Activated B cell treated with CpG ODN at 0.5 μM for 24 hours (primary cell): Measurements from ENCODE around the gene TMEM80. TPM values are rescaled to one million over a fixed set of nuclear protein-coding genes. Genes with fewer than 3 reads are reported as not detected.

Experiments used
- ATAC-seq: fragments of 200-7000 bp; cut with Tn5 transposase; one replicate; pipeline ENCODE4 v1.10.0; 2021; ENCODE audit warnings: low read depth, mild to moderate bottlenecking, moderate library complexity
- CTCF ChIA-PET: fragments of 350-600 bp; sonication (Branson Sonifier 250); formaldehyde crosslinking; loops from one replicate; lab custom pipeline; 2021; ENCODE audit warnings: antibody characterized with exemption; lab: Charles Lee
- POLR2A ChIA-PET: fragments of 350-600 bp; sonication (Branson Sonifier 250); formaldehyde crosslinking; loops from one replicate; lab custom pipeline; 2021; ENCODE audit warnings: antibody characterized with exemption; lab: Charles Lee
- DNase-seq: peaks from one replicate; pipeline ENCODE4 v3.0.0; 2022
- H3K27ac Mint-ChIP-seq: one replicate; pipeline ENCODE4 v1.8.0; 2020; ENCODE audit warnings: mixed read lengths
- H3K27me3 Mint-ChIP-seq: one replicate; pipeline ENCODE4 v1.8.0; 2021; ENCODE audit warnings: mixed read lengths
- H3K36me3 Mint-ChIP-seq: one replicate; pipeline ENCODE4 v1.8.0; 2021; ENCODE audit warnings: low read depth, mixed read lengths
- H3K4me1 Mint-ChIP-seq: one replicate; pipeline ENCODE4 v1.8.0; 2021; ENCODE audit warnings: mixed read lengths
- H3K4me3 Mint-ChIP-seq: one replicate; pipeline ENCODE4 v1.8.0; 2020; ENCODE audit warnings: mild to moderate bottlenecking, mixed read lengths
- H3K9me3 Mint-ChIP-seq: one replicate; pipeline ENCODE4 v1.8.0; 2020; ENCODE audit warnings: mixed read lengths
- intact Hi-C: fragments of 100-400 bp; cut with micrococcal nuclease; formaldehyde crosslinking; loops from one replicate; pipeline ENCODE4 v1.15.1; 2024
- total RNA-seq: library from RNA; stranded (reverse); gene quantifications from 2 replicates; pipeline ENCODE4 v1.2.3, GENCODE V29; 2022
- TF ChIP-seq, protein P1 (sequence below): fragments of 200-600 bp; IDR thresholded peaks from one replicate; pipeline ENCODE4 v1.8.0; 2022; ENCODE audit warnings: antibody characterized with exemption, mild to moderate bottlenecking

TMEM80 gene
- total RNA-seq, 1 donor from 2014 or later, result 44.4 TPM

DNA sequence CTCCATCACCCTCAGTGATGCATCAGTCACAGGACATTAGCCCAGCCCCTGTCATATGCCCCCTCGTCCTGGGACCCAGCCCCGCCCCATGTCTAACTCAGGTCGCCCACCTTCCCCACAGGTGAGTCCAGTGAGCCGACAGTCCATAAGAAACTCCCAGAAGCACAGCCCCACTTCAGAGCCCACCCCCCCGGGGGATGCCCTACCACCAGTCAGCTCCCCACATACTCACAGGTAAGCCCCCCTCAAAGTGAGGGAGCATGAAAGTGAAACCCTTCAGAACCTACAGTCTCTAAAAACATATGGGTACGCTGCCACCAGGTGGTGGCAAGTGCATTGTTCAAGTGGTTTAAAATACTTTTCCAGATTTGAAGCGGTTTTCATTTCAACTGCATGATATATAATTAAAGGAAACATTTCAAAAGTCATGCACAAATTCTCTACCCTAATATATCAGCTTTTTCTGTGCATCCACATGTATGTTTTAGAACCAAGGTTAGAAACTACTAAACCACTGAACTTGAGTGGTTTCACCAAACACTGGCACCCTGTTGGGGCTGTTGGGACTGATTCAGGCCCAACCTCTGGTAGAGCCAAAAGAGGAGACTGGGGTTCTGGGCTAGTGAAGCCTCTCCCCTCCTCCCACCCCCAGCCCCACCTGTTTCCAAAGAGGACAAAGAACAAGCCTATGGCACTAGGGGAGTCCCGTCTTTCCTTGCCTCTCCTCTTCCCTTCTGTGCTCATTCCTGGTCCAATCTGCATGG is 27.7 kb downstream of the TMEM80 start:
- ChIA-PET POLR2A (interaction anchor here (1.5 to 4.1 kb wide), 3 partner anchors 27 to 164 kb away, joined by 10 to 95 read pairs (median 11); partner anchors contain the start of genes DEAF1, IRF7, LMNTD2 and RASSF7), CTCF (interaction anchor here (1.4 to 8.8 kb wide), 8 partner anchors 19 to 169 kb away, joined by 3 to 70 read pairs (median 5); partner anchors contain the start of genes DEAF1 and TMEM80)
- Mint-ChIP-seq H3K9me3 (no peaks in the 10 kb centered on the region), H3K27me3 (peaks cover 6% of the 10 kb centered on the region), H3K4me1 (peaks cover 23% of the 10 kb centered on the region), H3K27ac (peak overlapping the region; percentile 53), H3K4me3 (peak overlapping the region; percentile 77), H3K36me3 (no peaks in the 10 kb centered on the region)
- DNase-seq (no peak), ATAC-seq (no peak)
- TF ChIP-seq, protein P1, sequence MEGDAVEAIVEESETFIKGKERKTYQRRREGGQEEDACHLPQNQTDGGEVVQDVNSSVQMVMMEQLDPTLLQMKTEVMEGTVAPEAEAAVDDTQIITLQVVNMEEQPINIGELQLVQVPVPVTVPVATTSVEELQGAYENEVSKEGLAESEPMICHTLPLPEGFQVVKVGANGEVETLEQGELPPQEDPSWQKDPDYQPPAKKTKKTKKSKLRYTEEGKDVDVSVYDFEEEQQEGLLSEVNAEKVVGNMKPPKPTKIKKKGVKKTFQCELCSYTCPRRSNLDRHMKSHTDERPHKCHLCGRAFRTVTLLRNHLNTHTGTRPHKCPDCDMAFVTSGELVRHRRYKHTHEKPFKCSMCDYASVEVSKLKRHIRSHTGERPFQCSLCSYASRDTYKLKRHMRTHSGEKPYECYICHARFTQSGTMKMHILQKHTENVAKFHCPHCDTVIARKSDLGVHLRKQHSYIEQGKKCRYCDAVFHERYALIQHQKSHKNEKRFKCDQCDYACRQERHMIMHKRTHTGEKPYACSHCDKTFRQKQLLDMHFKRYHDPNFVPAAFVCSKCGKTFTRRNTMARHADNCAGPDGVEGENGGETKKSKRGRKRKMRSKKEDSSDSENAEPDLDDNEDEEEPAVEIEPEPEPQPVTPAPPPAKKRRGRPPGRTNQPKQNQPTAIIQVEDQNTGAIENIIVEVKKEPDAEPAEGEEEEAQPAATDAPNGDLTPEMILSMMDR, result no peak
- intact Hi-C loops, result loop anchor here (1.0 to 5.0 kb wide), 4 partner anchors 42 to 186 kb away; partner anchors contain the start of genes HRAS and LRRC56

DNA sequence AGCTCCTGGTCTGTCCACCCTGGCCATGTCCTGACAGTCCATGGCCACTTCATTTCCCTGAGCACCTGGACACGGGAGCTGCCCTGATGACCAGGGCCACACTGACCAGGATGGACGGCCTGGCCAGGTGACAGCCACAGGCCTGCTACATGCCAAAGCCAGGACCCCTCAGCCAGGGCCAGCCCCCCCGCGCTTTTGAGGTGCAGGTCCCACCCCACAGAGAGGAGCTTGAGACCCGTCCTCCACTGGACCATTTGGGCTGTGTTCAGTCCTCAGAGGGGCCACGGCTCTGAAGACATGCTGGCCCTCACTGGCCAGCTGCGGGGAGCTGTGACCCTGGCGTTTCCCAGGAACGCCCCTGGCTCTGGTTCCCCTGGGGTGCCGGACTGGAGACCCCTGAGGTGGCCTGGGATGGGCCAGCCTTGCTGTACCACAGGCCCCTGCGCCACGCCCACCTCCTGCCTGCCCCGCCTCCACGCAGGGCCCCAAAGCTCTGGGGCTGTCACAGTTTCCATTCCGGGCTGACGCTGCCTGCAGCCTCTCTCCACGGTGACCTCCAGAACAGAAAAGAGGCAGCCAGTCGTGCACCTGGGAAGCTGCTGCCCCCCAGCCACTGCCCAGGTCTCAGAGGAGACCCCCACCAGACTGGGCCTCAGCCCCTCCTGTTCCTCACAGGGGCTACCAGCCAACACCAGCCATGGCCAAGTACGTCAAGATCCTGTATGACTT is 28.6 kb downstream of the TMEM80 start:
- Mint-ChIP-seq H3K4me1 (peaks cover 23% of the 10 kb centered on the region), H3K36me3 (no peaks in the 10 kb centered on the region), H3K4me3 (no peak overlapping the region), H3K9me3 (no peaks in the 10 kb centered on the region), H3K27me3 (peaks cover 4% of the 10 kb centered on the region), H3K27ac (no peak overlapping the region)
- no peak for ATAC-seq
- no peak for DNase-seq
- intact Hi-C loops, result loop anchor here (5.0 kb wide), 1 partner anchor 187 kb away; the partner anchor contains the start of genes HRAS and LRRC56
- ChIA-PET POLR2A (interaction anchor here (0.7 to 4.1 kb wide), 2 partner anchors 28 to 156 kb away, joined by 3 to 95 read pairs; partner anchors contain the start of genes DEAF1 and TMEM80), CTCF (interaction anchor here (0.7 to 8.8 kb wide), 5 partner anchors 29 to 176 kb away, joined by 3 to 70 read pairs (median 24); partner anchors contain the start of genes DEAF1 and TMEM80)
- TF ChIP-seq, protein P1, result no peak

DNA sequence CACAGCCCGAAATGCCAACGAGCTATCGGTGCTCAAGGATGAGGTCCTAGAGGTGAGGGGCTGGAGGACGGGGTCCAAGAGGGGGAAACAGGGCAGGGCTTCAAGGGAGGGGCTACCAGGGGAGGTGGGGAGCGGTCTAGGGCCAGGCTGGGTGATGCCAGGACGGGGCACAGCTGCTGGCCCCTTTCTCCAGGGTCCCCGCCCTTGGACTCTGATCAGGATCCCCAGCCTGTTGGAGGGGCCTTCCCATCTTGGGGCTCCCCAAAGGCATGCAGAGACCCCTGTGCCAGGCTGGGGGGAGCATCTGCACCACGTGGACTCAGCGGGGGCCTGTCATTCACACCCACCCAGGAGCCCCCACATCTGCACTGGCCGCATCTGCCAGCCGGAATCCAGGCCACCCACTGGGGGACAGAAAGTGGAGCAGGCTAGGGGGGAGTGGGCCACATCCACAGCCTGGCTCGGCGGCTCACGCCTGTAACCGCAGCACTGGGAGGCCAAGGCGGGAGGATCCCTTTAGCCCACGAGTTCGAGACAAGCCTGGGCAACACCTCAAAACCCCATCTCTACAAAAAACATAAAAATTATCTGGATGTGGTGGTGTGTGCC is 29.3 kb downstream of the TMEM80 start:
- H3K9me3 Mint-ChIP-seq, result no peaks in the 10 kb centered on the region
- TF ChIP-seq, protein P1, result no peak
- ATAC-seq (no peak), DNase-seq (no peak)
- peaks cover 21% of the 10 kb centered on the region for H3K4me1 Mint-ChIP-seq
- peaks cover 7% of the 10 kb centered on the region for H3K27me3 Mint-ChIP-seq
- ChIA-PET POLR2A (interaction anchor here (0.7 to 4.1 kb wide), 4 partner anchors 22 to 156 kb away, joined by 3 to 95 read pairs (median 18); partner anchors contain the start of genes DEAF1, TALDO1 and TMEM80), CTCF (interaction anchor here (0.7 to 8.8 kb wide), 5 partner anchors 30 to 176 kb away, joined by 3 to 70 read pairs (median 24); partner anchors contain the start of genes DEAF1 and TMEM80)
- no peak overlapping the region for H3K27ac Mint-ChIP-seq
- H3K36me3 Mint-ChIP-seq, result no peaks in the 10 kb centered on the region
- H3K4me3 Mint-ChIP-seq, result peak overlapping the region; percentile 75
- intact Hi-C loops, result loop anchor here (5.0 kb wide), 2 partner anchors 108 to 188 kb away; partner anchors contain the start of genes HRAS, IRF7 and LRRC56

DNA sequence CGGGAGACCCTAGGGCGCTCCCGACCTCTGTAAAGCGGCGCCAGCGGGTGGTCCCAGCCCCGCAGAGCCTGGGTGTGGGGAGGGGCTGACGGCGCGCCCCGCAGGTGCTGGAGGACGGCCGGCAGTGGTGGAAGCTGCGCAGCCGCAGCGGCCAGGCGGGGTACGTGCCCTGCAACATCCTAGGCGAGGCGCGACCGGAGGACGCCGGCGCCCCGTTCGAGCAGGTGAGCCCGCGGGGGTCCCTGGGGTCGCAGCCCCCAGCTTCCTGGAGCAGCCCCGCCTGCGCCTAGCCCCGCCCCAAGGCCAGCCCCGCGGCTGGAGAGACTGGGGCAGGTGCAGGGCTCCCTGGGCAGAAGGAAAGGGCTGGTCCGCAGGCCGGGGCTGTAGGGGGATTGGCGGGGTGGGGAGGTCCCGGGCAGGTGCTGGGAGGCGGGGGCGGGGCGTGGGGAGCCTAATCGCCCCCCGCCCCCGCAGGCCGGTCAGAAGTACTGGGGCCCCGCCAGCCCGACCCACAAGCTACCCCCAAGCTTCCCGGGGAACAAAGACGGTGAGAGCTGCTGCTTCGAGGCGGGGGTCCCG is 30.1 kb downstream of the TMEM80 start:
- Mint-ChIP-seq H3K27ac (no peak overlapping the region), H3K27me3 (peaks cover 8% of the 10 kb centered on the region), H3K4me1 (peaks cover 21% of the 10 kb centered on the region), H3K36me3 (no peaks in the 10 kb centered on the region), H3K4me3 (peak overlapping the region; percentile 75), H3K9me3 (no peaks in the 10 kb centered on the region)
- TF ChIP-seq, protein P1, result no peak
- POLR2A ChIA-PET, result interaction anchor here (0.8 to 2.0 kb wide), 7 partner anchors 21 to 171 kb away, joined by 3 to 27 read pairs (median 6); partner anchors contain the start of genes DEAF1, PHRF1, RPLP2 and TALDO1
- DNase-seq (no peak), ATAC-seq (no peak)
- intact Hi-C loops, result loop anchor here (1.0 to 5.0 kb wide), 2 partner anchors 72 to 108 kb away; partner anchors contain the start of gene IRF7
- CTCF ChIA-PET, result interaction anchor here (1.2 to 8.8 kb wide), 3 partner anchors 31 to 171 kb away, joined by 9 to 70 read pairs (median 34); partner anchors contain the start of genes DEAF1 and TMEM80
